HG03139 (cell line): Measurements from ENCODE around the gene PLXNA3.

Source experiments
- ATAC-seq: cut with Tn5 transposase; IDR thresholded peaks from one replicate; pipeline ENCODE4 v1.9.1; 2021; ENCODE audit not compliant: unreplicated experiment

PLXNA3 gene

GRCh38 chrX:154526901-154527675, 69.0 kb downstream of the PLXNA3 start:
- ATAC-seq: no peak
